ENCODE data around the gene PLCL1.

The PLCL1 gene

DNA sequence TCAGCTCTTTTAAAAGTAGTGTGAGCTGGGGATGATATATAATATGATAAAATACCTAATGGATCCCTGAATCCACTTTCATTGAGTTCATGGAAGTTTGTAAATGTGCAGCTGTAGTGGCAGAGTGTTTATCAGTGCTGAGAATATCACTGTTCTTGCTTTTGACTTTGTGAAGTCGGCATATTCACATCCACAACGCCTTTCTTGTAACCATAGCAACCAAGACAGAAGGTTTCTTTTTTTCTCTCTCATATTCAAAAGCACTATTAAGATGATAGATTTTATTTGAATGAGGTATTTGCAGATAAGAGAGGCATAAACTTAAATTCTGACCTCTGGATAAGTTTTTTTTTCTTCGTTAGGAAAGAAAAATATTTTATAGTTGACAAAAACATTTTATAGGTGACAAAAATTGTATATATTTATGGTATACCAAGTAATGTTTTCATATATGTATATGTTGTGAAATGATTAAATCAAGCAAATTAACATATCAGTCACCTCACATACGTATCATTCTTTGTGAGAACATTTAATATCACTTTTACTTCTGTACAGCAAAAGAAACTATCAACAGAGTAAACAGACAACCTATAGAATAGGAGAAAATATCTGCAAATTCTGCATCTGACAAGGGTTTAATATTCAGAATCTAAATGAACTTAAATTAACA is 130.0 kb downstream of the PLCL1 start:
- TF ChIP-seq, protein P1, sequence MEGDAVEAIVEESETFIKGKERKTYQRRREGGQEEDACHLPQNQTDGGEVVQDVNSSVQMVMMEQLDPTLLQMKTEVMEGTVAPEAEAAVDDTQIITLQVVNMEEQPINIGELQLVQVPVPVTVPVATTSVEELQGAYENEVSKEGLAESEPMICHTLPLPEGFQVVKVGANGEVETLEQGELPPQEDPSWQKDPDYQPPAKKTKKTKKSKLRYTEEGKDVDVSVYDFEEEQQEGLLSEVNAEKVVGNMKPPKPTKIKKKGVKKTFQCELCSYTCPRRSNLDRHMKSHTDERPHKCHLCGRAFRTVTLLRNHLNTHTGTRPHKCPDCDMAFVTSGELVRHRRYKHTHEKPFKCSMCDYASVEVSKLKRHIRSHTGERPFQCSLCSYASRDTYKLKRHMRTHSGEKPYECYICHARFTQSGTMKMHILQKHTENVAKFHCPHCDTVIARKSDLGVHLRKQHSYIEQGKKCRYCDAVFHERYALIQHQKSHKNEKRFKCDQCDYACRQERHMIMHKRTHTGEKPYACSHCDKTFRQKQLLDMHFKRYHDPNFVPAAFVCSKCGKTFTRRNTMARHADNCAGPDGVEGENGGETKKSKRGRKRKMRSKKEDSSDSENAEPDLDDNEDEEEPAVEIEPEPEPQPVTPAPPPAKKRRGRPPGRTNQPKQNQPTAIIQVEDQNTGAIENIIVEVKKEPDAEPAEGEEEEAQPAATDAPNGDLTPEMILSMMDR (IDR thresholded peaks at IDR 0.05; ENCODE audit: insufficient read depth, low read depth, low read length, missing control alignments) = no peak
- no peak overlapping the region for H3K4me3 ChIP-seq (ENCODE audit: low read length)
- no peak for DNase-seq (ENCODE audit: low read depth)

DNA sequence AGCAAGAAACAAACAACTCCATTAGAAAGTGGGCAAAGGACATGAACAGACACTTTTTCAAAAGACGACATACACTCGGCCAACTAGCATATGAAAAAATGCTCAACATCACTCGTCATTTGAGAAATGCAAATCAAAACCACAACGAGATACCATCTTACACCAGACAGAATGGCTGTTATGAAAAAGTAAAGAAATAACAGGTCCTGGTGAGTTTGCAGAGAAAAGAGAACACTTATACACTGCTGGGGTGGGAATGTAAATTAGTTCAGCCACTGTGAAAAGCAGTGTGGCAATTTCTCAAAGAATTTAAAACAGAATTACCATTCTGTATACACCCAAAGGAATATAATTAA is 130.5 kb downstream of the PLCL1 start:
- H3K4me3 ChIP-seq (ENCODE audit: low read length) = no peak overlapping the region
- TF ChIP-seq, protein P1 (IDR thresholded peaks at IDR 0.05; ENCODE audit: insufficient read depth, low read depth, low read length, missing control alignments) = no peak
- no peak for DNase-seq (ENCODE audit: low read depth)

DNA sequence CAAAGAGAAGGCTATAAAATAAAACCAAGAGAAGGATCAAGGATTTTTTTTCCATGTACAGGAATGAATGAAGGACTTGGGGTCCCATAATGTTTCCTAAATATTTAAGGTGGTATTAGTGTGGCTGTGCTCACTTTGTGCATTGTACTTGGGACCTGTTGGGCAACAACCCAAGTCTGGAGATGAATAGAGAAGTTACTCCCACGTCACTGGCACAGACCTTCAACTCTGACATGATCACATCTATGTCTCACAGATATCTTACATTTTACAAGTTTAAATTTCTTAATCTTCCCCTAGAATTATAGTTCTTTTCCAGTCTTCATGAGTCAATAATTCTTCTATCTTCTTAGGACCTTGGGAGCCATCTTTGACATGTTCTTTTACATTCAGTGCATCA is 133.4 kb downstream of the PLCL1 start:
- DNase-seq (ENCODE audit: low read depth) = no peak
- H3K4me3 ChIP-seq (ENCODE audit: low read length) = no peak overlapping the region
- TF ChIP-seq, protein P1 (IDR thresholded peaks at IDR 0.05; ENCODE audit: insufficient read depth, low read depth, low read length, missing control alignments) = no peak

DNA sequence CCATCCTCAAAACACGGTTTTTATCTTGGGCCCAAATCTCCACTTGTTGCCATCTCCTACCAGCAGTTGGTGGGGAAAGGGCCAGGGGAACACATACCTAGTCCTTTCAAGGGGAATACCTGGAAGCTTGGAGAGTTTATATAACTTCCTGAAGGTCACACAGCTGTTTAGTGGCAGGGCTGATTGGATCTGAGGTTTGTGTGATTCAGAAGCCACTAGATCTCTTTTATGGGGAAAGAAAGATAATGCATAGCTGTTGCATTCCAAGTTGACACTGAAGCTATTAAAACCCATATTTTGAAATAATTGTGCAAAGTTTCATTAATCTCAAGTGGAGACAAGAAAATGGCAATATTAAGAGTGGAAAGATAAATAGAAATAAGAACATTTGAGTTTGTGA is 134.2 kb downstream of the PLCL1 start:
- H3K4me3 ChIP-seq (ENCODE audit: low read length) = no peak overlapping the region
- DNase-seq (ENCODE audit: low read depth) = no peak
- TF ChIP-seq, protein P1 (IDR thresholded peaks at IDR 0.05; ENCODE audit: insufficient read depth, low read depth, low read length, missing control alignments) = no peak

DNA sequence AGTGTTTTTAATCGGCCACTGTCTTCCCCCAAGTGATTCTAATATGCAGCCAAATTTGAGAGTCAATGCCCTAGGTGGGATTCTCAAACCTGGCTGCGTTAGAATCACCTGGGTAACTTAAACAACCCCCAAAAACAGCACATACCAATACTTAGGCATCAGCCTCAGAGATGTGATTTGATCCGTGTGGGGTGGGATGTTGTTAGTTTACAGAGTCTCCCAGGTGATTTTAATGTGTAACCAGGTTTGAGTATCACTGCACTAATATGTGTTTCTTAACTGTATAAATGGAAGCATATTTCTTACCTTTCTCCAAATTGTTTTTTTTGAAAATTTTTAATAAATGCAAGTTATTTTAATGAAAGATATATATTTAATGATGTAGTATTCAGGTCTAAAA is 135.4 kb downstream of the PLCL1 start:
- DNase-seq (ENCODE audit: low read depth) = no peak
- TF ChIP-seq, protein P1 (IDR thresholded peaks at IDR 0.05; ENCODE audit: insufficient read depth, low read depth, low read length, missing control alignments) = no peak
- H3K4me3 ChIP-seq (ENCODE audit: low read length) = no peak overlapping the region

DNA sequence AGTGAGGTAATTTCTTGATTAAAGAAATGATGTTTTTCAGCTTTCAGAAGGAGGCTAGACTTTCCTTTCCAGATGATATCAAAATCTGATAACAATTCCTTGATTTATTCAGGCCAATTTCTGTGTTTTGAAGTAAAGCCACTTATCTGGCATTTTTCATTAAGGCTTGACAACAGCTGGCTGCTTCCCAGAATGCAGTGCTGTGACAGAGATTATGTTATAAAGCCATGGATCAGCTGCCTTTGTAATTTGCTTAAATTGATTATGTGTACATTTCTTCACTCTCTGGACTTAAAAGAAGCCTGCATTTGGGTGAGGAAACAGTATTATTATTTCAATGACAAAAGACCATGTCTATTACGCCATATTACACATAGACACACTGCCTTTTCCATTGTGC is 136.0 kb downstream of the PLCL1 start:
- TF ChIP-seq, protein P1 (IDR thresholded peaks at IDR 0.05; ENCODE audit: insufficient read depth, low read depth, low read length, missing control alignments) = no peak
- H3K4me3 ChIP-seq (ENCODE audit: low read length) = no peak overlapping the region
- no peak for DNase-seq (ENCODE audit: low read depth)

DNA sequence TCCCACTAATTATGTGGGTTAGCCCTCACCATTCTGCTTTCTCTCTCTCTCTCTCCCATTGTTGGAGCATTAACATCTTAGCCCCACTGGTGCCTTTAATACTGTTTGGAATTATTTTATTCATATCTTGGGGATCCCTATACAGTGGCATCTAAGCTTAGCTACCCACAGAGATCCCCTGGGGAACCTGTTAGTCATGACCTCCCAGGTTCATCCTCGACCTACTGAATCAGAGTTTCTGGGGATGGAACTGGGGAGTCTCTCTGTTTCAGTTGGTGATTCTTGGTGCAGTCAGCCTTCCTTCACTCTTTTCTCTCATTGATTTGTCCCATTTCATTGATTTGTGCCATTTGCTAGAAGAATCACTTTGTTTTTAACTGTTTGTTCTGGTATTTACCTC is 137.3 kb downstream of the PLCL1 start:
- no peak for DNase-seq (ENCODE audit: low read depth)
- TF ChIP-seq, protein P1 (IDR thresholded peaks at IDR 0.05; ENCODE audit: insufficient read depth, low read depth, low read length, missing control alignments) = no peak
- no peak overlapping the region for H3K4me3 ChIP-seq (ENCODE audit: low read length)

Measured in epithelial cell of esophagus (primary cell).